Adrenal gland (tissue), 12 donors: ENCODE measurements around the gene ALDH1A1. TPM values are rescaled to one million over a fixed set of nuclear protein-coding genes. Genes with fewer than 3 reads are reported as not detected.

Source experiments
- DNase-seq, 7 donors: peaks; one replicate each; pipeline ENCODE4 v3.0.0-alpha.2; 2019 to 2020
- H3K27ac ChIP-seq, 5 donors: fragments of 200-600 bp; sonication (generic) in 4 of 5; 1 replicate in 3 of 5; 2 replicates in 2 of 5; pipeline versions ENCODE4 v1.5.1 to v1.8.0; 2016 to 2020; ENCODE audit warnings: mild to moderate bottlenecking in 1 of 5
- H3K27me3 ChIP-seq: fragments of 200-600 bp; 2 replicates; pipeline ENCODE4 v1.8.0; 2021
- H3K36me3 ChIP-seq, 2 donors: fragments of 200-600 bp; replicated peaks in 1 of 2; 1 replicate in 1 of 2; 2 replicates in 1 of 2; pipeline versions ENCODE4 v1.5.1 to v1.8.0; 2018 to 2022
- H3K4me1 ChIP-seq, 2 donors: fragments of 200-600 bp; replicated peaks in 1 of 2; 1 replicate in 1 of 2; 2 replicates in 1 of 2; pipeline versions ENCODE4 v1.5.1 to v1.8.0; 2018 to 2021
- H3K4me3 ChIP-seq, 4 donors: fragments of 200-600 bp; sonication (generic) in 3 of 4; one replicate each; pipeline ENCODE4 v1.5.1; 2016 to 2018
- H3K9me3 ChIP-seq, 3 donors: fragments of 200-600 bp; sonication (generic) in 1 of 3; replicated peaks in 1 of 3; 1 replicate in 2 of 3; 2 replicates in 1 of 3; pipeline versions ENCODE4 v1.5.1 to v1.8.0; 2016 to 2021
- CTCF ChIP-seq, 6 experiments: fragments of 450-650 bp in 4 of 6; fragments of 200-600 bp in 2 of 6; sonication (generic) in 1 of 6; IDR thresholded peaks; 1 replicate in 5 of 6; 2 replicates in 1 of 6; pipeline versions ENCODE4 v1.5.1 to v1.8.0; 2016 to 2021; ENCODE audit warnings: antibody characterized with exemption in 6 of 6, mild to moderate bottlenecking in 2 of 6, moderate library complexity in 1 of 6
- POLR2A ChIP-seq, 2 donors: fragments of 450-650 bp; IDR thresholded peaks; one replicate each; pipeline ENCODE4 v1.6.1; 2017; ENCODE audit warnings: antibody characterized with exemption in 2 of 2, mild to moderate bottlenecking in 2 of 2, moderate library complexity in 1 of 2
- WGBS, 4 donors: extraction: QIAGEN DNeasy Blood & Tissue Kit in 2 of 4; methylation state at CpG; one replicate each; pipeline versions ENCODE4 v1.1.5 to v1.1.7; 2013 to 2017; 5-methylcytosine and 5-hydroxymethylcytosine counted together
- intact Hi-C, 2 donors: fragments of 100-400 bp; cut with DNase I; formaldehyde crosslinking; loops; one replicate each; pipeline versions ENCODE4 v1.14.1 to v1.15.0; 2022 to 2023
- polyA plus RNA-seq, 3 donors: library from polyadenylated mRNA; stranded (reverse); fragments of 200-250 nt in 2 of 3; fragments of 350-450 nt in 1 of 3; fragmentation: Illumina TruSeq in 1 of 3; extraction: RNeasy Lipid Tissue Mini Kit (QIAGEN cat#74804) in 1 of 3; gene quantifications; one replicate each; pipeline ENCODE4 v1.2.3, GENCODE V29; 2013 to 2014
- total RNA-seq, 9 donors: library from RNA; depleted of rRNA in 4 of 9; stranded (reverse); fragments of >200 nt in 4 of 9; fragments of 120-200 nt in 1 of 9; fragmentation: NEBNext Ultra II Directional in 1 of 9; extraction: Animal tissue kit (Norgen Biotek cat#: 25700) in 1 of 9; gene quantifications; one replicate each; pipeline versions ENCODE4 v1.1.0 to v1.2.4, GENCODE V29; 2013 to 2023
- donor health status: healthy with polysubstance abuse.
- donor health status: Bipolar disorder and iron deficiency.
- donor health status: DM: yes; HTN: yes; CAD: no.
- donor health status: DM: no; HTN: no; CAD: no.
- donor health status: DM: no; HTN: no; CAD: no.
- donor health status: DM: yes; HTN: yes; CAD: no.

The ALDH1A1 gene
- total and polyA plus RNA-seq, 12 donors, result 88.7 to 345 (median 186) TPM

GRCh38 chr9:72933730-72934665 is 18.9 kb downstream of the ALDH1A1 start:
- no peaks in the 10 kb centered on the region for H3K4me1 ChIP-seq
- intact Hi-C loops, result no loop called here
- no peak overlapping the region for H3K4me3 ChIP-seq
- H3K9me3 ChIP-seq, result no peaks in the 10 kb centered on the region
- peaks cover 0 to 2% of the 10 kb centered on the region in 2 donors for H3K36me3 ChIP-seq
- H3K27ac ChIP-seq, result no peak overlapping the region
- TF ChIP-seq CTCF (IDR thresholded peaks at IDR 0.05), result no peak
- WGBS, 4 donors, result 81 to 89% (median 86%) methylated on average over 4 of the region's 4 CpGs
- H3K27me3 ChIP-seq, result no peaks in the 10 kb centered on the region
- DNase-seq, result no peak

- H3K9me3 ChIP-seq, result no peaks in the 10 kb centered on the region
- intact Hi-C loops, result no loop called here
Observed at GRCh38 chr9:72932619-72933018, 20.2 kb downstream of the ALDH1A1 start.

GRCh38 chr9:72931897-72932296 is 21.0 kb downstream of the ALDH1A1 start:
- Histone ChIP-seq H3K27ac (no peak overlapping the region), H3K4me1 (no peaks in the 10 kb centered on the region), H3K4me3 (no peak overlapping the region), H3K9me3 (no peaks in the 10 kb centered on the region), H3K27me3 (no peaks in the 10 kb centered on the region), H3K36me3 (no peaks in the 10 kb centered on the region)
- DNase-seq, result no peak
- intact Hi-C loops, result no loop called here
- TF ChIP-seq POLR2A (IDR thresholded peaks at IDR 0.05), result no peak
- TF ChIP-seq CTCF (IDR thresholded peaks at IDR 0.05), result no peak

More at GRCh38 chr9:72932619-72933018, 20.2 kb downstream of the ALDH1A1 start:
- TF ChIP-seq POLR2A (IDR thresholded peaks at IDR 0.05) (no peak), CTCF (IDR thresholded peaks at IDR 0.05) (no peak)
- Histone ChIP-seq H3K4me1 (no peaks in the 10 kb centered on the region), H3K27me3 (no peaks in the 10 kb centered on the region), H3K36me3 (no peaks in the 10 kb centered on the region), H3K27ac (no peak overlapping the region), H3K4me3 (no peak overlapping the region)
- 67 to 81% (median 74%) methylated on average over 3 of the region's 3 CpGs for WGBS, 4 donors
- DNase-seq, result no peak

GRCh38 chr9:72931437-72931836 is 21.4 kb downstream of the ALDH1A1 start:
- DNase-seq, result no peak
- Histone ChIP-seq H3K27me3 (no peaks in the 10 kb centered on the region), H3K9me3 (no peaks in the 10 kb centered on the region), H3K27ac (no peak overlapping the region), H3K36me3 (no peaks in the 10 kb centered on the region), H3K4me1 (no peaks in the 10 kb centered on the region), H3K4me3 (no peak overlapping the region)
- TF ChIP-seq POLR2A (IDR thresholded peaks at IDR 0.05) (no peak), CTCF (IDR thresholded peaks at IDR 0.05) (no peak)
- 33 to 87% (median 76%) methylated on average over 1 of the region's 1 CpG for WGBS, 4 donors
- intact Hi-C loops, result no loop called here
